Measurements from ENCODE around the gene SYNE1. TPM values are rescaled to one million over a fixed set of nuclear protein-coding genes. Genes with fewer than 3 reads are reported as not detected.

SYNE1 gene
- total and polyA plus RNA-seq, 10 of the 15 experiments (the other 5 are each of a cell fraction or from before 2014, with no cell fraction given): 2.3 to 28.7 (median 14.1) TPM

DNA sequence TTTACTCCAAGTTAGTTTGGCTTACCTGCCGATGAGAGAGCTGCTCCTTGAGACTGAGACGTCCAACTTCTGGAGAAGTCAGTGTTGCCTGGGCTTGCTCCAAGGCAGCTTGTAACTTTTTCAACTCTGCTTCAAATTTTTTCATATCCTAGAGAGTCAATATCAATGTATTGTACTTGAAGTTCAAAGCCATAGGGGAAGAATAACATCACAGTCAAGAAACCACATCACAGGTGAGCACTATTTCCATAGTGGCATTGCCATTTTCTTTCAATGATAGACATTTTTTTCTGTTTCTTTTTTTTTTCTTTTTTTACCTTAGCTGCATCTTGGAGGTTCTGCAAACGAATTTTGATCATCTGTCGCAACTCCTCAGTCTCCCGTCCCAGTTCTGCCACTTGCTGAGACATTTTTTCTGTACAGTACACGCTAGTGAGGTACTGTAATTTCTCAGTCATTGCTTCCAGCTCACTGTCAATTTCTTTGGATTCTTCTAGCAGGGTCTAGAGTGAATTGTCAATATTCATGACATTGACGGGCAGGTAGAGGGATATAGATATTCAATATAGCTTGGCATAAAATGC, 326.7 kb downstream of the SYNE1 start:
- ChIA-PET SMC1A (ENCODE audit: uncharacterized antibody, unreplicated experiment) (interaction anchor here (1.5 kb wide), 1 partner anchor 14 kb away, joined by 4 read pairs; no protein-coding TSS in a partner anchor), POLR2A (interaction anchor here (1.2 kb wide), 1 partner anchor 12 kb away, joined by 4 read pairs; no protein-coding TSS in a partner anchor), RAD21 (ENCODE audit: unreplicated experiment) (interaction anchor here (1.2 kb wide), 1 partner anchor 12 kb away, joined by 4 read pairs; no protein-coding TSS in a partner anchor), CTCF (interaction anchor here (0.9 to 3.4 kb wide), 3 partner anchors 8 to 28 kb away, joined by 3 to 14 read pairs (median 3); no protein-coding TSS in a partner anchor)
- TF ChIP-seq HDAC2 (IDR thresholded peaks at IDR 0.05) (no peak), EP300 (IDR thresholded peaks at IDR 0.05; ENCODE audit: borderline replicate concordance in 1 of 2, control insufficient read depth in 1 of 2, low read depth in 2 of 2, low read length in 2 of 2) (no peak), BHLHE40 (IDR thresholded peaks at IDR 0.05; ENCODE audit: borderline replicate concordance in 1 of 2, low read depth in 2 of 2, low read length in 1 of 2) (no peak)
- no TSS peak for BruUV-seq (replicated peaks)
- Histone ChIP-seq H2AFZ (ENCODE audit: control insufficient read depth, low read depth, low read length) (no peak overlapping the region), H3K4me1 (ENCODE audit: control insufficient read depth, insufficient read depth, low read length) (peaks cover 2% of the 10 kb centered on the region; the same call in 1 of the 2 replicates), H3K79me2 (ENCODE audit: control insufficient read depth, insufficient read depth, low read length) (no peaks in the 10 kb centered on the region), H3K4me2 (ENCODE audit: control insufficient read depth, insufficient read depth) (no peak overlapping the region), H3K27ac (ENCODE audit: control insufficient read depth, insufficient read depth) (no peak overlapping the region), H3K9ac (ENCODE audit: control insufficient read depth, insufficient read depth, low read length) (no peak overlapping the region), H4K20me1 (ENCODE audit: control insufficient read depth, insufficient read depth) (no peaks in the 10 kb centered on the region), H3K4me3 (no peak overlapping the region), H3K36me3 (ENCODE audit: control insufficient read depth in 2 of 2, insufficient read depth in 2 of 2, low read length in 1 of 2) (no peaks in the 10 kb centered on the region), H3K9me3 (replicated peaks; ENCODE audit: control insufficient read depth, insufficient read depth, low read length) (no peaks in the 10 kb centered on the region), H3K27me3 (replicated peaks in 1 of 2; ENCODE audit: control insufficient read depth in 2 of 2, insufficient read depth in 2 of 2, low read length in 1 of 2) (no peaks in the 10 kb centered on the region)
- no peak for ATAC-seq
- in situ Hi-C loops (cut with MboI) (no loop called here), intact Hi-C loops (cut with micrococcal nuclease; ENCODE audit: unreplicated experiment) (no loop called here)
- 73% methylated on average over 7 of the region's 7 CpGs for WGBS (ENCODE audit: insufficient coverage, insufficient replicate concordance, low lambda C conversion rate, missing lambda C conversion rate)
- FAIRE-seq: no peak
- no peak for DNase-seq (ENCODE audit: low read depth, low spot score)

- in situ Hi-C loops (cut with MboI) (no loop called here), intact Hi-C loops (cut with micrococcal nuclease; ENCODE audit: unreplicated experiment) (loop anchor here (10.0 kb wide), 1 partner anchor 665 kb away; no protein-coding TSS in a partner anchor)
- Histone ChIP-seq H3K79me2 (ENCODE audit: control insufficient read depth, insufficient read depth, low read length) (no peaks in the 10 kb centered on the region), H3K4me3 (no peak overlapping the region), H3K27me3 (replicated peaks in 1 of 2; ENCODE audit: control insufficient read depth in 2 of 2, insufficient read depth in 2 of 2, low read length in 1 of 2) (no peaks in the 10 kb centered on the region), H4K20me1 (ENCODE audit: control insufficient read depth, insufficient read depth) (no peaks in the 10 kb centered on the region), H3K9me3 (replicated peaks; ENCODE audit: control insufficient read depth, insufficient read depth, low read length) (no peaks in the 10 kb centered on the region), H3K9ac (ENCODE audit: control insufficient read depth, insufficient read depth, low read length) (no peak overlapping the region), H2AFZ (ENCODE audit: control insufficient read depth, low read depth, low read length) (no peak overlapping the region), H3K4me2 (ENCODE audit: control insufficient read depth, insufficient read depth) (no peak overlapping the region), H3K36me3 (ENCODE audit: control insufficient read depth in 2 of 2, insufficient read depth in 2 of 2, low read length in 1 of 2) (no peaks in the 10 kb centered on the region), H3K4me1 (ENCODE audit: control insufficient read depth, insufficient read depth, low read length) (no peaks in the 10 kb centered on the region), H3K27ac (ENCODE audit: control insufficient read depth, insufficient read depth) (no peak overlapping the region)
- SMC1A ChIA-PET (ENCODE audit: uncharacterized antibody, unreplicated experiment): interaction anchor here (1.5 kb wide), 1 partner anchor 14 kb away, joined by 4 read pairs; no protein-coding TSS in a partner anchor
- peak; percentile 73 for ATAC-seq
- POLR2A ChIA-PET: no interaction called here
- BruUV-seq (replicated peaks): no TSS peak
- CTCF ChIA-PET: interaction anchor here (0.7 to 3.4 kb wide), 2 partner anchors 21 to 29 kb away, joined by 3 to 14 read pairs; no protein-coding TSS in a partner anchor
- WGBS (ENCODE audit: insufficient coverage, insufficient replicate concordance, low lambda C conversion rate, missing lambda C conversion rate): 71% methylated on average over 6 of the region's 6 CpGs
- no peak for FAIRE-seq
- RAD21 ChIA-PET (ENCODE audit: unreplicated experiment): interaction anchor here (1.2 kb wide), 1 partner anchor 11 kb away, joined by 4 read pairs; no protein-coding TSS in a partner anchor
- no peak for DNase-seq (ENCODE audit: low read depth, low spot score)
- TF ChIP-seq, protein P1, sequence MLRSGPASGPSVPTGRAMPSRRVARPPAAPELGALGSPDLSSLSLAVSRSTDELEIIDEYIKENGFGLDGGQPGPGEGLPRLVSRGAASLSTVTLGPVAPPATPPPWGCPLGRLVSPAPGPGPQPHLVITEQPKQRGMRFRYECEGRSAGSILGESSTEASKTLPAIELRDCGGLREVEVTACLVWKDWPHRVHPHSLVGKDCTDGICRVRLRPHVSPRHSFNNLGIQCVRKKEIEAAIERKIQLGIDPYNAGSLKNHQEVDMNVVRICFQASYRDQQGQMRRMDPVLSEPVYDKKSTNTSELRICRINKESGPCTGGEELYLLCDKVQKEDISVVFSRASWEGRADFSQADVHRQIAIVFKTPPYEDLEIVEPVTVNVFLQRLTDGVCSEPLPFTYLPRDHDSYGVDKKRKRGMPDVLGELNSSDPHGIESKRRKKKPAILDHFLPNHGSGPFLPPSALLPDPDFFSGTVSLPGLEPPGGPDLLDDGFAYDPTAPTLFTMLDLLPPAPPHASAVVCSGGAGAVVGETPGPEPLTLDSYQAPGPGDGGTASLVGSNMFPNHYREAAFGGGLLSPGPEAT (IDR thresholded peaks at IDR 0.05; ENCODE audit: low read depth): no peak
- TF ChIP-seq ZNF274 (IDR thresholded peaks at IDR 0.05; ENCODE audit: insufficient read depth, insufficient read length): no peak
- TF ChIP-seq, protein P2, sequence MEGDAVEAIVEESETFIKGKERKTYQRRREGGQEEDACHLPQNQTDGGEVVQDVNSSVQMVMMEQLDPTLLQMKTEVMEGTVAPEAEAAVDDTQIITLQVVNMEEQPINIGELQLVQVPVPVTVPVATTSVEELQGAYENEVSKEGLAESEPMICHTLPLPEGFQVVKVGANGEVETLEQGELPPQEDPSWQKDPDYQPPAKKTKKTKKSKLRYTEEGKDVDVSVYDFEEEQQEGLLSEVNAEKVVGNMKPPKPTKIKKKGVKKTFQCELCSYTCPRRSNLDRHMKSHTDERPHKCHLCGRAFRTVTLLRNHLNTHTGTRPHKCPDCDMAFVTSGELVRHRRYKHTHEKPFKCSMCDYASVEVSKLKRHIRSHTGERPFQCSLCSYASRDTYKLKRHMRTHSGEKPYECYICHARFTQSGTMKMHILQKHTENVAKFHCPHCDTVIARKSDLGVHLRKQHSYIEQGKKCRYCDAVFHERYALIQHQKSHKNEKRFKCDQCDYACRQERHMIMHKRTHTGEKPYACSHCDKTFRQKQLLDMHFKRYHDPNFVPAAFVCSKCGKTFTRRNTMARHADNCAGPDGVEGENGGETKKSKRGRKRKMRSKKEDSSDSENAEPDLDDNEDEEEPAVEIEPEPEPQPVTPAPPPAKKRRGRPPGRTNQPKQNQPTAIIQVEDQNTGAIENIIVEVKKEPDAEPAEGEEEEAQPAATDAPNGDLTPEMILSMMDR (IDR thresholded peaks at IDR 0.05 in 2 of 3, conservative IDR thresholded peaks at IDR 0.05 in 1 of 3; ENCODE audit: control insufficient read depth in 2 of 3, extremely low read depth in 1 of 3, insufficient read depth in 1 of 3, low read depth in 3 of 3, low read length in 3 of 3): no peak
- TF ChIP-seq, protein P3, sequence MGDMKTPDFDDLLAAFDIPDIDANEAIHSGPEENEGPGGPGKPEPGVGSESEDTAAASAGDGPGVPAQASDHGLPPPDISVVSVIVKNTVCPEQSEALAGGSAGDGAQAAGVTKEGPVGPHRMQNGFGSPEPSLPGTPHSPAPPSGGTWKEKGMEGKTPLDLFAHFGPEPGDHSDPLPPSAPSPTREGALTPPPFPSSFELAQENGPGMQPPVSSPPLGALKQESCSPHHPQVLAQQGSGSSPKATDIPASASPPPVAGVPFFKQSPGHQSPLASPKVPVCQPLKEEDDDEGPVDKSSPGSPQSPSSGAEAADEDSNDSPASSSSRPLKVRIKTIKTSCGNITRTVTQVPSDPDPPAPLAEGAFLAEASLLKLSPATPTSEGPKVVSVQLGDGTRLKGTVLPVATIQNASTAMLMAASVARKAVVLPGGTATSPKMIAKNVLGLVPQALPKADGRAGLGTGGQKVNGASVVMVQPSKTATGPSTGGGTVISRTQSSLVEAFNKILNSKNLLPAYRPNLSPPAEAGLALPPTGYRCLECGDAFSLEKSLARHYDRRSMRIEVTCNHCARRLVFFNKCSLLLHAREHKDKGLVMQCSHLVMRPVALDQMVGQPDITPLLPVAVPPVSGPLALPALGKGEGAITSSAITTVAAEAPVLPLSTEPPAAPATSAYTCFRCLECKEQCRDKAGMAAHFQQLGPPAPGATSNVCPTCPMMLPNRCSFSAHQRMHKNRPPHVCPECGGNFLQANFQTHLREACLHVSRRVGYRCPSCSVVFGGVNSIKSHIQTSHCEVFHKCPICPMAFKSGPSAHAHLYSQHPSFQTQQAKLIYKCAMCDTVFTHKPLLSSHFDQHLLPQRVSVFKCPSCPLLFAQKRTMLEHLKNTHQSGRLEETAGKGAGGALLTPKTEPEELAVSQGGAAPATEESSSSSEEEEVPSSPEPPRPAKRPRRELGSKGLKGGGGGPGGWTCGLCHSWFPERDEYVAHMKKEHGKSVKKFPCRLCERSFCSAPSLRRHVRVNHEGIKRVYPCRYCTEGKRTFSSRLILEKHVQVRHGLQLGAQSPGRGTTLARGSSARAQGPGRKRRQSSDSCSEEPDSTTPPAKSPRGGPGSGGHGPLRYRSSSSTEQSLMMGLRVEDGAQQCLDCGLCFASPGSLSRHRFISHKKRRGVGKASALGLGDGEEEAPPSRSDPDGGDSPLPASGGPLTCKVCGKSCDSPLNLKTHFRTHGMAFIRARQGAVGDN (IDR thresholded peaks at IDR 0.05): no peak
Observed at GRCh38 chr6:152309648-152310047, 327.5 kb downstream of the SYNE1 start.
